ENCODE results near the gene GPR162.

- TF ChIP-seq POLR2AphosphoS5 (IDR thresholded peaks at IDR 0.05; ENCODE audit: low read depth, low read length) (no peak), POLR2A (IDR thresholded peaks at IDR 0.05; ENCODE audit: low read depth, low read length) (no peak)
These were observed 41.8 kb upstream of the GPR162 start for GRCh38 chr12:6779708-6780432.
